Right renal pelvis (tissue), 4 donors: ENCODE results near the gene HSPE1. TPM values are rescaled to one million over a fixed set of nuclear protein-coding genes. Genes with fewer than 3 reads are reported as not detected.

Experiments
- polyA plus RNA-seq, 4 donors: library from polyadenylated mRNA; unstranded; fragments of 120-200 nt; gene quantifications; one replicate each; pipeline ENCODE4 v1.2.1, GENCODE V29; 2013; ENCODE audit not compliant: insufficient read length in 4 of 4

The HSPE1 gene
- polyA plus RNA-seq, 4 donors, result 224 to 274 (median 246) TPM

Other genes starting within 250 kb of the HSPE1 start
- gene ANKRD44, start 189.6 kb upstream of the HSPE1 start, polyA plus RNA-seq, result 10 to 100 TPM in 3 of 4 donors, 1 to 10 TPM in 1; 9.2 to 13.9 (median 10.7) TPM
- 100 to 1,000 TPM; 500 to 655 (median 635) TPM for gene SF3B1, start 65.4 kb upstream of the HSPE1 start, polyA plus RNA-seq
- gene COQ10B, start 46.8 kb upstream of the HSPE1 start, polyA plus RNA-seq, result 10 to 100 TPM; 15.2 to 20.8 (median 19.6) TPM
- 100 to 1,000 TPM; 590 to 632 (median 608) TPM for gene HSPD1, start 539 bp upstream of the HSPE1 start, polyA plus RNA-seq
- gene MOB4, start 15.7 kb downstream of the HSPE1 start, polyA plus RNA-seq, result 10 to 100 TPM; 42.5 to 61.3 (median 50.8) TPM
- gene RFTN2, start 175.2 kb downstream of the HSPE1 start, polyA plus RNA-seq, result 10 to 100 TPM; 17.3 to 26.6 (median 19.9) TPM
- 1 to 10 TPM; 7.8 to 8.8 (median 8.6) TPM for gene MARS2, start 205.0 kb downstream of the HSPE1 start, polyA plus RNA-seq